Ectodermal cell (in vitro differentiated cells): ENCODE data around the gene CRADD.
"Not testable (repeated sequence)": the region's sequence is repeated elsewhere in the genome, so short reads cannot be mapped to it uniquely, and the experiment has no call there.

Experiments used
- H3K27ac ChIP-seq: 2 replicates; pipeline ENCODE4 v1.7.0; 2013; ENCODE audit warnings: mild to moderate bottlenecking, low read depth, low read length; ENCODE audit not compliant: insufficient read depth, poor library complexity, severe bottlenecking
- H3K27me3 ChIP-seq: 2 replicates; pipeline ENCODE4 v1.7.0; 2013; ENCODE audit warnings: mild to moderate bottlenecking, low read length; ENCODE audit not compliant: insufficient read depth, control insufficient read depth, poor library complexity, severe bottlenecking
- H3K36me3 ChIP-seq: one replicate; pipeline ENCODE4 v1.7.0; 2013; ENCODE audit warnings: low read length; ENCODE audit not compliant: control insufficient read depth, insufficient read depth
- H3K4me1 ChIP-seq: one replicate; pipeline ENCODE4 v1.7.0; 2013; ENCODE audit warnings: low read length; ENCODE audit not compliant: control insufficient read depth, insufficient read depth
- H3K4me3 ChIP-seq: 2 replicates; pipeline ENCODE4 v1.7.0; 2013; ENCODE audit warnings: low read depth, low read length, control low read depth; ENCODE audit not compliant: insufficient read depth
- H3K9me3 ChIP-seq: 2 replicates; pipeline ENCODE4 v1.7.0; 2013; ENCODE audit warnings: mild to moderate bottlenecking, low read length, moderate library complexity; ENCODE audit not compliant: control insufficient read depth
- WGBS, 2 experiments: methylation state at CpG; one replicate each; pipeline ENCODE4 v1.1.7; 2013; ENCODE audit warnings: missing lambda C conversion rate in 2 of 2; 5-methylcytosine and 5-hydroxymethylcytosine counted together

Gene CRADD

GRCh38 chr12:93789767-93790166 is 112.6 kb downstream of the CRADD start:
- Histone ChIP-seq H3K36me3 (no peaks in the 10 kb centered on the region), H3K27me3 (no peaks in the 10 kb centered on the region), H3K4me1 (peaks cover under 1% of the 10 kb centered on the region), H3K9me3 (no peaks in the 10 kb centered on the region), H3K27ac (no peak overlapping the region), H3K4me3 (no peak overlapping the region)
- WGBS, 2 experiments: 67 to 84% methylated on average over 1 of the region's 1 CpG

- no peaks in the 10 kb centered on the region for H3K4me1 ChIP-seq
- 93 to 96% methylated on average over 2 to 4 of the region's 5 CpGs for WGBS, 2 experiments
- H3K36me3 ChIP-seq: no peaks in the 10 kb centered on the region
- no peaks in the 10 kb centered on the region for H3K27me3 ChIP-seq
- H3K4me3 ChIP-seq: no peak overlapping the region
- H3K27ac ChIP-seq: no peak overlapping the region
- no peaks in the 10 kb centered on the region for H3K9me3 ChIP-seq
Observed at GRCh38 chr12:93790472-93791152, 113.4 kb downstream of the CRADD start.

GRCh38 chr12:93793007-93793406 is 115.8 kb downstream of the CRADD start:
- 97% methylated on average over 3 of the region's 3 CpGs for WGBS, 2 experiments
- no peaks in the 10 kb centered on the region for H3K27me3 ChIP-seq
- no peak overlapping the region for H3K27ac ChIP-seq
- H3K4me1 ChIP-seq: no peaks in the 10 kb centered on the region
- no peak overlapping the region for H3K4me3 ChIP-seq
- H3K36me3 ChIP-seq: no peaks in the 10 kb centered on the region
- H3K9me3 ChIP-seq: no peaks in the 10 kb centered on the region

GRCh38 chr12:93793983-93794382 is 116.8 kb downstream of the CRADD start:
- H3K9me3 ChIP-seq: no peaks in the 10 kb centered on the region
- no peaks in the 10 kb centered on the region for H3K4me1 ChIP-seq
- H3K36me3 ChIP-seq: no peaks in the 10 kb centered on the region
- H3K27me3 ChIP-seq: no peaks in the 10 kb centered on the region
- no peak overlapping the region for H3K4me3 ChIP-seq
- H3K27ac ChIP-seq: no peak overlapping the region

- Histone ChIP-seq H3K9me3 (no peaks in the 10 kb centered on the region), H3K27ac (no peak overlapping the region), H3K36me3 (no peaks in the 10 kb centered on the region), H3K4me1 (no peaks in the 10 kb centered on the region), H3K4me3 (no peak overlapping the region), H3K27me3 (no peaks in the 10 kb centered on the region)
- 95 to 96% methylated on average over 2 of the region's 2 CpGs for WGBS, 2 experiments
Observed at GRCh38 chr12:93794738-93795137, 117.6 kb downstream of the CRADD start.

GRCh38 chr12:93795352-93795751 is 118.2 kb downstream of the CRADD start:
- Histone ChIP-seq H3K9me3 (no peaks in the 10 kb centered on the region), H3K36me3 (no peaks in the 10 kb centered on the region), H3K27me3 (no peaks in the 10 kb centered on the region), H3K27ac (no peak overlapping the region), H3K4me3 (no peak overlapping the region), H3K4me1 (no peaks in the 10 kb centered on the region)
- WGBS, 2 experiments: 95% methylated on average over 3 of the region's 3 CpGs

- Histone ChIP-seq H3K36me3 (no peaks in the 10 kb centered on the region), H3K4me1 (no peaks in the 10 kb centered on the region), H3K27ac (no peak overlapping the region), H3K4me3 (no peak overlapping the region), H3K27me3 (no peaks in the 10 kb centered on the region), H3K9me3 (no peaks in the 10 kb centered on the region)
- whole genome bisulfite sequencing, 2 experiments: 94% methylated on average over 5 of the region's 5 CpGs
Observed at GRCh38 chr12:93796729-93797128, 119.6 kb downstream of the CRADD start.

- 89 to 91% methylated on average over 3 of the region's 3 CpGs for WGBS, 2 experiments
- no peaks in the 10 kb centered on the region for H3K27me3 ChIP-seq
Observed at GRCh38 chr12:93798279-93799151, 121.3 kb downstream of the CRADD start.

GRCh38 chr12:93801666-93802065 is 124.5 kb downstream of the CRADD start:
- WGBS, 2 experiments: 88 to 95% methylated on average over 2 of the region's 2 CpGs
- not testable (repeated sequence) for H3K27ac ChIP-seq, H3K36me3 ChIP-seq, H3K4me3 ChIP-seq, H3K27me3 ChIP-seq, H3K4me1 ChIP-seq, H3K9me3 ChIP-seq

More at GRCh38 chr12:93798279-93799151, 121.3 kb downstream of the CRADD start:
- H3K36me3 ChIP-seq: no peaks in the 10 kb centered on the region
- H3K4me3 ChIP-seq: no peak overlapping the region
- H3K9me3 ChIP-seq: no peaks in the 10 kb centered on the region
- H3K4me1 ChIP-seq: peaks cover 3% of the 10 kb centered on the region
- no peak overlapping the region for H3K27ac ChIP-seq

GRCh38 chr12:93802293-93802692 is 125.1 kb downstream of the CRADD start:
- WGBS, 2 experiments: 70 to 98% methylated on average over 2 of the region's 2 CpGs
- no peak overlapping the region for H3K27ac ChIP-seq
- H3K27me3 ChIP-seq: no peaks in the 10 kb centered on the region

More at GRCh38 chr12:93802293-93802692, 125.1 kb downstream of the CRADD start:
- Histone ChIP-seq H3K4me3 (no peak overlapping the region), H3K36me3 (no peaks in the 10 kb centered on the region), H3K9me3 (no peaks in the 10 kb centered on the region), H3K4me1 (peaks cover 6% of the 10 kb centered on the region)
